A549 (cell line): ENCODE measurements around the gene EOMES. TPM values are rescaled to one million over a fixed set of nuclear protein-coding genes. Genes with fewer than 3 reads are reported as not detected.

ENCODE experiments used
- ATAC-seq, 2 experiments: fragments of 200-7000 bp in 1 of 2; fragments of >200 bp in 1 of 2; cut with Nextera tagmentation in 1 of 2; cut with Tn5 transposase in 1 of 2; 3 replicates each; pipeline versions ENCODE4 v1.8.0 to v1.9.1; 2018 to 2020; ENCODE audit warnings: mild to moderate bottlenecking in 1 of 2, moderate library complexity in 1 of 2
- CTCF ChIA-PET: fragments of 300-600 bp; sonication (Branson Sonifier 250); formaldehyde crosslinking; extraction: SDS; loops from one replicate; lab custom pipeline; 2021; ENCODE audit warnings: antibody characterized with exemption, inconsistent platforms; lab: Yijun Ruan, JAX
- POLR2A ChIA-PET: fragments of 350-600 bp; formaldehyde crosslinking; extraction: SDS; loops from one replicate; lab custom pipeline; 2021; ENCODE audit warnings: antibody characterized with exemption, inconsistent platforms; lab: Yijun Ruan, JAX
- DNase-seq, 2 experiments: peaks; one replicate each; pipeline versions ENCODE4 v3.0.0 to v3.0.0-alpha.2; 2011 to 2016; ENCODE audit warnings: low read depth in 1 of 2, low spot score in 1 of 2
- FAIRE-seq: peaks from 2 replicates; lab custom pipeline; 2011; peaks lifted over from hg19 to GRCh38; lab: Jason Lieb, UNC
- H3K27ac ChIP-seq, 2 experiments: fragments of >200 bp; sonication (Bioruptor Twin); formaldehyde crosslinking; 3 replicates each; pipeline ENCODE4 v1.5.1; 2016 to 2017
- H3K4me1 ChIP-seq: fragments of >200 bp; sonication (Bioruptor Twin); formaldehyde crosslinking; 3 replicates; pipeline ENCODE4 v1.6.1; 2016
- H3K4me2 ChIP-seq: fragments of >200 bp; sonication (Bioruptor Twin); formaldehyde crosslinking; 3 replicates; pipeline ENCODE4 v1.6.1; 2016
- H3K4me3 ChIP-seq: fragments of >200 bp; sonication (Bioruptor Twin); formaldehyde crosslinking; 3 replicates; pipeline ENCODE4 v1.5.1; 2016
- H3K9me3 ChIP-seq: fragments of >200 bp; sonication (Bioruptor Twin); formaldehyde crosslinking; 3 replicates; pipeline ENCODE4 v1.6.1; 2016
- ATOH8 ChIP-seq: fragments of 250-450 bp; sonication (Bioruptor Pico); IDR thresholded peaks from 2 replicates; pipeline ENCODE4 v1.5.0; 2020; ENCODE audit warnings: low read depth, mild to moderate bottlenecking, moderate library complexity
- CBX2 ChIP-seq: fragments of 200-600 bp; sonication (generic); IDR thresholded peaks from 2 replicates; pipeline ENCODE4 v1.6.1; 2016; ENCODE audit warnings: low read depth, mild to moderate bottlenecking, borderline replicate concordance
- EHF ChIP-seq: fragments of 250-450 bp; sonication (Bioruptor Pico); IDR thresholded peaks from 2 replicates; pipeline ENCODE4 v1.5.0; 2020; ENCODE audit warnings: mild to moderate bottlenecking
- ELK1 ChIP-seq: fragments of 150-350 bp; IDR thresholded peaks from 2 replicates; pipeline ENCODE4 v1.6.1; 2014; ENCODE audit warnings: low read depth, mild to moderate bottlenecking, low read length
- EP300 ChIP-seq, 2 experiments: fragments of >200 bp; sonication (Bioruptor Twin); formaldehyde crosslinking; IDR thresholded peaks; 2 replicates in 1 of 2; 3 replicates in 1 of 2; pipeline ENCODE4 v1.6.1; 2016 to 2017
- HES2 ChIP-seq: fragments of >200 bp; sonication (Bioruptor Twin); formaldehyde crosslinking; IDR thresholded peaks from 2 replicates; pipeline ENCODE4 v1.6.1; 2016
- HEYL ChIP-seq: fragments of 250-450 bp; sonication (Bioruptor Pico); IDR thresholded peaks from 2 replicates; pipeline ENCODE4 v1.8.0; 2021; ENCODE audit warnings: mild to moderate bottlenecking, moderate library complexity
- HMGXB4 ChIP-seq: fragments of 250-450 bp; sonication (Bioruptor Pico); IDR thresholded peaks from 2 replicates; pipeline ENCODE4 v1.5.0; 2021; ENCODE audit warnings: mild to moderate bottlenecking, moderate library complexity, borderline replicate concordance
- HOXA7 ChIP-seq: fragments of 250-450 bp; sonication (Bioruptor Pico); IDR thresholded peaks from 2 replicates; pipeline ENCODE4 v1.5.0; 2020; ENCODE audit warnings: mild to moderate bottlenecking, moderate library complexity
- JUN ChIP-seq, 2 experiments: fragments of >200 bp; sonication (Bioruptor Twin); formaldehyde crosslinking; IDR thresholded peaks; 2 replicates in 1 of 2; 3 replicates in 1 of 2; pipeline ENCODE4 v1.6.1; 2016 to 2017
- MAFK ChIP-seq: fragments of 450-650 bp; IDR thresholded peaks from 2 replicates; pipeline ENCODE4 v1.6.1; 2014; ENCODE audit not compliant: partially characterized antibody
- PBX3 ChIP-seq: IDR thresholded peaks from 2 replicates; pipeline ENCODE4 v1.6.1; 2012
- PHF8 ChIP-seq: fragments of 200-600 bp; sonication (generic); IDR thresholded peaks from 2 replicates; pipeline ENCODE4 v1.6.1; 2016; ENCODE audit warnings: low read depth, mild to moderate bottlenecking, antibody characterized with exemption, moderate library complexity, borderline replicate concordance
- RARB ChIP-seq: fragments of 250-450 bp; sonication (Bioruptor Pico); IDR thresholded peaks from 2 replicates; pipeline ENCODE4 v1.8.0; 2021; ENCODE audit warnings: mild to moderate bottlenecking, moderate library complexity
- RNF2 ChIP-seq: fragments of 200-600 bp; sonication (generic); IDR thresholded peaks from 2 replicates; pipeline ENCODE4 v1.6.1; 2016; ENCODE audit warnings: low read depth, mild to moderate bottlenecking, antibody characterized with exemption, moderate library complexity, borderline replicate concordance
- SREBF2 ChIP-seq: fragments of 450-650 bp; IDR thresholded peaks from 2 replicates; pipeline ENCODE4 v1.6.1; 2014; ENCODE audit warnings: mild to moderate bottlenecking, moderate library complexity
- USF2 ChIP-seq: fragments of 450-650 bp; IDR thresholded peaks from 2 replicates; pipeline ENCODE4 v1.6.1; 2014; ENCODE audit warnings: antibody characterized with exemption
- WGBS: methylation state at CpG from one replicate; pipeline ENCODE4 v1.1.6; 2017; ENCODE audit errors: missing lambda C conversion rate; 5-methylcytosine and 5-hydroxymethylcytosine counted together
- polyA plus RNA-seq, 4 experiments: library from polyadenylated mRNA; depleted of rRNA in 3 of 4; stranded (reverse); fragments of >200 nt; fragmentation: RNase III in 1 of 4; extraction: RNeasy Plus Mini Kit Qiagen cat#74134 plus additional on column Dnase treatment in 1 of 4; gene quantifications; 2 replicates in 3 of 4; 3 replicates in 1 of 4; pipeline ENCODE4 v1.2.3, GENCODE V29; 2011 to 2017

EOMES gene
- polyA plus RNA-seq, 2 of the 4 experiments (the other 2 are of a cell fraction) = 0.84 to 1.2 TPM

GRCh38 chr3:27723815-27724458 is 1.8 kb upstream of the EOMES start:
- no peak for FAIRE-seq
- ChIA-PET CTCF (interaction anchor here (0.6 to 6.1 kb wide), 7 partner anchors 12 to 603 kb away, joined by 3 to 74 read pairs (median 5); no protein-coding TSS in a partner anchor), POLR2A (no interaction called here)
- no peak for DNase-seq
- Histone ChIP-seq H3K4me3 (no peak overlapping the region), H3K9me3 (no peaks in the 10 kb centered on the region), H3K27ac (no peak overlapping the region), H3K4me1 (peaks cover 4% of the 10 kb centered on the region; the same call in 2 of the 3 replicates), H3K4me2 (no peak overlapping the region)
- no peak for ATAC-seq
- WGBS = 87% methylated on average over 37 of the region's 37 CpGs
- TF ChIP-seq RARB (no peak), HOXA7 (CRISPR knock-in tag) (no peak), HEYL (CRISPR knock-in tag) (no peak), EP300 (IDR thresholded peaks at IDR 0.05) (no peak), PHF8 (no peak), HES2 (no peak), EHF (CRISPR knock-in tag) (no peak), MAFK (no peak), HMGXB4 (CRISPR knock-in tag) (no peak), JUN (IDR thresholded peaks at IDR 0.05) (no peak), SREBF2 (no peak), RNF2 (no peak)

GRCh38 chr3:27723456-27723814 is 1.3 kb upstream of the EOMES start:
- H3K9me3 ChIP-seq = no peaks in the 10 kb centered on the region
- ATAC-seq = no peak
- no peak overlapping the region for H3K4me3 ChIP-seq
- no peak for FAIRE-seq
- no peak overlapping the region for H3K4me2 ChIP-seq
- H3K4me1 ChIP-seq = peaks cover 4% of the 10 kb centered on the region; the same call in 2 of the 3 replicates
- WGBS = 91% methylated on average over 15 of the region's 15 CpGs
- H3K27ac ChIP-seq = no peak overlapping the region
- DNase-seq = no peak
- CTCF ChIA-PET = interaction anchor here (0.6 to 6.1 kb wide), 9 partner anchors 11 to 614 kb away, joined by 3 to 74 read pairs (median 5); no protein-coding TSS in a partner anchor
- TF ChIP-seq CBX2 = no peak
- TF ChIP-seq ELK1 = no peak
- no peak for TF ChIP-seq PBX3
- TF ChIP-seq ATOH8 (CRISPR knock-in tag) = no peak
- TF ChIP-seq USF2 = no peak
- TF ChIP-seq RARB = no peak
- TF ChIP-seq, all 56 proteins: peak for 0
- POLR2A ChIA-PET = no interaction called here
